HG02678 (cell line): ENCODE data around the gene DIS3L2.

Source experiments
- ATAC-seq: cut with Tn5 transposase; IDR thresholded peaks from one replicate; pipeline ENCODE4 v1.9.1; 2021; ENCODE audit warnings: mild to moderate bottlenecking, moderate library complexity; ENCODE audit not compliant: unreplicated experiment

The DIS3L2 gene

DNA sequence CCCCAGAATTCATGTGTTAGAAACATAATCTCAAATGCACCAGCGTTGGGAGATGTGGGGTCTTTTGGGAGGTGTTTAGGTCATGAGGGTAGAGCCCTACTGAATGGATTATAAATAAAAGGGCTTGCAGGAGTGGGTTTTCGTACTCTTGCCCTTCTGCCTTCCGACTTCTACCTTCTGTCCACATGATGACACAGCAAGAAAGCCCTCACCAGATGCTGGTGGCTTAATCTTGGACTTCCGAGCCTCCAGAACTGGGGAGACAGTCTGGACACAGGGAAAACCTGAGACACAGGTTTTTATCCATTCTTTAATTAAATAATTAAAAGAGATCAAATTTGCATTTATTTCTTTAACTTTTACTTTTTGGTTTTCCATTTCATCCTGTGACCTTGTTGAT lies 87.8 kb downstream of the DIS3L2 start:
- no peak for ATAC-seq

DNA sequence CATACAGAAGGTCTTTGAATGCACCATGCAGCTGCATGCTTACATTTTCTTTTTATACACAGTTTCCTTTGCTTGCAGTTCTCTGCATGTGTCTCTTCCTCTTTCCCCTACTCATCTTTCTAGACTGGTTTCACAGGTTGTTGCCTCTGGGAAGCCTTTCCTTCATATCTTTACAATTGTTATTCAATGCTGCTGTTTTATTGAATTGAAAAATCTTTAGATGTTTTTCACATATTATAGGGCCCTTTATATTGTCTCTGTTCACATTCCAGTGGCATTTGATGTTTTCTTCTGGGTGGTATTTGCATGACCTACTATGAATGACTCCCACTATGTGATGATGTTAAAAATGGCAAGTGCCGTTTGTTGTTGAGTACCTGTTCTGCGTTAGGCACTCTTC lies 91.1 kb downstream of the DIS3L2 start:
- ATAC-seq = no peak

DNA sequence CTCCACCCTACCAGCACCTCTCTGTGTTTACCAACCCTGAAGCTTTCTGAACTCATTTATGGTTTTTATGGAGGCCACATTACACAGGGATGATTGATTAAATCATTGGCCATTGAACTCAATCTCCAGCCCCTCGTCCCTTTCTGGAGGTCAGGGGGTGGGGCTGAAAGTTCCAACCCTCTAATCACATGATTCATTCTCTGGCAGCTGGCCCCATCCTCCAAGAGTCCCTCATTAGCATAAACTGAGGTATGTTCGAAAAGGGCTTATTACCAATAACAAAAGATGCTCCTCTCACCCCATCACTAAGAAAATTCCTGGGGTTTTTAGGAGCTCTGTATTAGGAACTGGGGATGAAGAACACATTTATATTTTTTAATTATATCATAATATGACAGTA lies 92.3 kb downstream of the DIS3L2 start:
- no peak for ATAC-seq

DNA sequence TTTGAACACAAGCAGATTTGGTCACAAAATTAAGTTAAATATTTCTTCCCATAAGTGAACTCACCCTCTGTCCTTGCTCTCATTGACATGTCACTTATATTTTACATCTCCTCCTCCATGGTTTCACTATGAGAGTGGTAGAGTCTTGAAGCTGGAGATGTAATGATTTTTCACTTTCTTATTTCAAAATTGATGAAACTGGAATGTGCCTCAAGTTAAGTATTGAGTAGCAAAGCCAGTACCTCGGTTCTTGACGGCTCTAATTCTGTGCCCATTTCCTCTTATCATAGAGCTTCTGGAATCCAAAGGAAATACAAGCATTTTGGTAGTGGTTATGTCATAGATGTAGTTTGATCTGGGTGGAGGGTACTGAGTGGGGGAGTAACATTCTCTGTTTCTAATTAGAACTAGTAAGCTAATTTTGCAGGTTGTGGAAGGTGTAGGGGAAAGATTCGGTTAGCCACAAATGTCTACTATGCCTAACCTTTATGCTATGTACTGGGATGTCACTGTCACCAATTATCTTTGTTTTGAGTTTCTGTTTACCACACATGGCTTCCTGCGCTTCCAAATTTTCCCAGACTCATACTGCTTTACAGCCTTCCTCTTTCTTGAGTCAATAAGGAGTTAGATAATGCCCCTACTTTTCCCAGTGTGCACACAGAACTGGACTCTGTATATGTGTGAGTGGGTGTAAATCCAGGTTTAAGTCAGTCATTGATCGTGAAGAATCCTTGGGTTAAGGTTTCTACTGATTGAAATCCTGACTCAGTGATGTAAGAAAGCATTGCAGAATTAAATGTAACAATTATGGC lies 96.8 kb downstream of the DIS3L2 start:
- ATAC-seq = no peak

DNA sequence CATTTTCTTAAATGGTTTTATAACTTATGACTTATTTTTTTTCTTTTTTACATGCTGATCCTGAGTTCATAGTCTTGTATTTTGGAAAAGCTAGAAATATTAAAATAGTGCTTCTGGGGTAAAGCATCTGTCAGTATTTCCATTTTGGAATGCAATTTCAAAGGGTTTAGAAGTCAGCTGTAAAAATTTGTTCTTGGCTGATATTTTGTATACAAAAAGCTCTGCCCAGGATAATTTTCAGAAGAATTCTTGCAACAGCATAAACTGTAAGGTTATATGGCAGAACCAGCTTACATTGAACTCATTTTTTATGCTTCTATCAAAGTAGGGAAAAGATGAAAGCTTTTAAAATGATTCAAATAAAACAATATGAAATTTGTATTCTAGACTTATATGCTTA lies 97.4 kb downstream of the DIS3L2 start:
- ATAC-seq = no peak

DNA sequence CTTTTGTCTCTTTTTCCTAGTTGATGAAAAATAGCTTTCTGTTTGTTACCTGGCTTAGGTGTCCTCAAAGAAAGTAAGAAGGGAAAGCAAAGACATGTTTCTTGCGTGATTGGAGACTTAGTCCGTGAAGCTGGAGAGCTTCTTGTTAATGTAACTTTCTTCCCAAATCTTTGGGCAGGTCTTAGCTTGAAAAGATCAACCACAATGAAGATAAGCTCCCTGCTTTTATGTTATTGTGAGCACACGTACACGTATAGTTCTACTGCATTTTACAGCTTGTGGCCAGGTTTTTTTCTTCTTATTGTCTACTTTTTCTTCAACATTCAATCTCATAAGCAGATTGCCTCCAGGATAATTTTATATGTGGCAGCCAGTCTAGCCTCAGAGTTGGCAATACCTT lies 99.8 kb downstream of the DIS3L2 start:
- ATAC-seq = no peak

DNA sequence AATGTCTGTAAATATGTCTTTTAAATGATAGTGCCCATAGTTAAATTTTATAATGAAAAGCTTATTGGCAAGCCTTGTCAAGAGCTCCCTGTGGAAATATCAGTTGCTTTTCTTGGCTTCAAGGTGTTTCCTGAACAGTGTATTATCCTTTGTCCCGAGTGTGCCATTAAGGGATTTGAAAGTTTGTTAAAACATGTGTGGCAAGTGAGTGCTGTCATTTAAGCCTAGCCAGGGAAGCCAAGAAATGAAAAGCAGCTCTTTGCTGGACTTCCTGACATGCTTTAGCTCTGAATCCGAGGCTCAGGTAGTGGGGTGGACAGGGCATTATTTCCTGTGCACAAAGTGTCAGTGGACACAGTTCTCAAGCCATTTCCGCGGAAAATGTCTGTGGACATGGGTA lies 111.5 kb downstream of the DIS3L2 start:
- ATAC-seq = no peak

DNA sequence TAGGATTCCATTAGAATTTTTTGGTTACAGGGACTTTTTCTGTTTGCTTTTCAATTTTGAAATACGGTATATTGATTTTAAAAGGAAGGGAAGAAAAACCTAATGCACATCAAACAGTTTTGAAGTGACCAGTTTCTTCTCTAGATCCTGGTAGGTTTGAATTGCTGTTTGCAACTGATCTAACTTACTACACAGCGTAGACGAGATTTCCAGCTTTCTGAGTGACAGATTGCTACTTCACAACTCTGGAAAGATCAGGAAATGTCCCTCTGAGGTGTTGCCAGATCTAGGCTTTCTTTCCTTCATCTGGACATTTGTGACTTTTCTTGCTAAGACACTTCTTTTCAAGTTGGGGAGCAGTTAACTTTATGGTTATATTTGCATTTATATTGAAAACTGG lies 112.2 kb downstream of the DIS3L2 start:
- ATAC-seq = no peak

DNA sequence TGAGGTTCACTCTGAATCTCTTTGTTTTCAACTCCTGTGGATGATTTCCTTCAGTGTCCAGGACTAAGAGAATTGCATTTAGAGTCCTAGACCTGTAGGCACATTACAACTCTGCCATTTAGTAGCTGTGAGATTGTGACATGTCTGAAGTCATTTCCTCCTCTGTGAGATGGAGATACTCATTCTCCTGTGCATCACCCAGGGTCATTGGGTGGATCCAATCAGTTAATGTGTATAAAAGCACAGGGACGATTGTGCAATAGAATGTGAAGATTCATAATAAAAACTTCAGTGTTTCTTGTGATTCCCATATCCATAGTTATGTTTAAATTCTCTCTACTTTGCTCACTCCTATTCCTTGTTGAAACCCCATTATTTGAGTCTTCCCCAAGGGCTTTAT lies 113.6 kb downstream of the DIS3L2 start:
- no peak for ATAC-seq

DNA sequence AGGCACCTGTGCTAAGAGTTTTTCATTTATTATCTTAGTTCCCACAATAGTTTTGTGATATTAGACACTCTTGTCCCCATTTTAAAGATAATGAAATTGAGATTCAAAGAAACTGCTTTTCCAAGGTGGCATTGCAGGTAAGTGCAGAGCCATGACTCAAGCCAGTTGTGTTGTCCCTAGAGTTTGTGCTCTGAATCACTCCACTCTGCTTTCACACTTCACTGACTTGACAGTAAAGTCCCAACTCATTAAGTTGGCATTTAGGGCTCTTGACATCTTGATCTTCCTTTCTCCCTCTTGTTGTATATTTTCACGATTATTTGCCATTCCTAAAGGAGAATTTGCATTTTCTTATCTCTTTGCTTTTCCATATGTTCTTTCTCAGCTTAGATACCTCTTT lies 114.3 kb downstream of the DIS3L2 start:
- no peak for ATAC-seq

DNA sequence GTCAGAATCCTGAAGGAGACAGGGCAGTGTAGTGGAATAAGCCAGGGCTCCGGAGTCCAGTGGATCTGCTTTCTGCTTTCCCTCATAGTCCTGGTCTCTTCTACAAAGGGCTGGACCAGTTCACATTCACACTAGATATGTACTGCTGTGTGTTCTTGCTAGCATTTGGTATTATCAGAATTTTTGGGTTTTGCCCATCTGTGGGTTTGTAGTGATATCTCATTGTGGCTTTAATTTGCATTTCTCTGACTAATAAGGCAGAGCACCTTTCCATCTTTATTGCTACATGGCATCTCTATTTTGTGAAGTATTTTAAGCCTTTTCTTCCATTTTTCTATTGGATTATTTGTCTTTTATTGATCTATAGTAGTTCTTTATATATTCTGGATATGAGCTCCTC lies 114.8 kb downstream of the DIS3L2 start:
- no peak for ATAC-seq

DNA sequence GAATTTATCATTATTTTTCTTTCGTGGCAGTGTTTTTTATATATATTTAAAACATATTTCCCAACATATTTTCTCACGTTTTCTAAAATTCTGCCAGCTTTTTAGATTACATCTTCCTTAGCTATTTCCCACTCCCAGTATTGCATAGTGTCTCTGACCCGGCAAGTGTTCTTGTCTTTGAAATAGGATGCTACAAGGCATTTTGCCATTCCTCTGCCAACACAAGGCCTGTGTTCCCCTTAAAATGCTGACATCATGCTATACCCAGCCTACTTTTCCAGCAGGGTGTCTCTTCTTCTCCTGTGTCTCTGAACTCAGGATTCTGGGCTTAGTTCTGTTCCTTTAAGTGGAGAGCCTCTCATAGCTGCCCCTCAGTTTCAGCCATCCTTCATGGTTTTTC lies 115.2 kb downstream of the DIS3L2 start:
- no peak for ATAC-seq

DNA sequence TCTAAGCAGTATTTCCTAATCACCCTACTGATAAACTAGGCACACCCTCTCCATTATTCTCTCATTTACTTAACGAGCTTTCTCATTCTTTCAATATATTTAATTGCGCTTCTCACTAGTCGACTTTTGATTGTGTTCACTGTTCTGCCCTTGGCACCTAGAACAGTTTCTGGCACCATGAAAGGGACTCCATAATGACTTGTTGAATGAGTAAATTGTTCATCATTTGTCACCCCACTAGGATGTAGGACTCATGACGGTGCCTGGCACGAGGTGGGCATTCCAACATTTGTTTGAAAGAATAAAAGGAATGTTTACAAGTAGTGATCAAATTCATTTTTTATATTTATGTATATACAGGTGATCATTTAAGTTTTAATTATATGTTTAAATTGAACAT lies 123.7 kb downstream of the DIS3L2 start:
- ATAC-seq = no peak

DNA sequence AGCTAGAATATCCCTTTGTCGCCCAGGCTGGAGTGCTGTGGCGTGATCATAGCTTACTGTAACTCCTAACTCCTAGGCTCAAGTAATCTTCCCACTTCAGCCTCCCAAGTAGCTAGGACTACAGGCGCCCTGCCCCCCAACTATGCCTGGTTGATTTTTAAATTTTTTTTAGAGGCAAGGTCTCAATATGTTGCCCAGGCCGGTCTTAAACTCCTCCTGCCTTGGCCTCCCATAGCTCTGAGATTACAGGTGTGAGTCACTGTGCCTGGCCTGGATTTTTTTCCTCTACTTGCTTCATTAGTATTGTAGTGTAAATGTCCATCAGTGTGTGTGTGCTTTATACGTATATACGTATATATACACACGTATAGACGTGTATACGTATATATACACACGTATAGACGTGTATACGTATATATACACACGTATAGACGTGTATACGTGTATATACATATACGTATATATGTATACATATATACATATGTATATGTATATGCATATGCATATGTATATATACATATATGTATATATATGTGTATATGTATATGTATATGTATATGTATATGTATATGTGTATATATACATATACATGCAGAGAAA lies 124.4 kb downstream of the DIS3L2 start:
- ATAC-seq = no peak

DNA sequence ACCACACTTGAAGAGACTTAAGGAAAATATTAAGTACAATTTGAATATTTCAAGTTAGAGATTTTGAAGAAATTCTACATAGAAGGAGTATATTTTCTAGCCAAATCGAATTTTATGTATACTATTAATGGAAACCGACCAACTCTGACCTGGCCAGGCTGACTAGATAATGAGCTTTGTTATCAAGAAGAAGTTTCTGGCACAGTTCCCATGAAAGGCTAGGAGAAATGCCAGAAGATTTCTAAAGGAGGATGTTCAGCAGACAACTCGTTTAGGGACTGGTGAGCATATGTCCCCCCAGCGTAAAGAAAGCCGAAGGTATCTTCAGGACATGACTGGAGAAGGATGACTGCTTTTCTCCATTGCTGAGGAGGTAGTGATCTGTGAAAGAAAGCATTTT lies 127.3 kb downstream of the DIS3L2 start:
- no peak for ATAC-seq

DNA sequence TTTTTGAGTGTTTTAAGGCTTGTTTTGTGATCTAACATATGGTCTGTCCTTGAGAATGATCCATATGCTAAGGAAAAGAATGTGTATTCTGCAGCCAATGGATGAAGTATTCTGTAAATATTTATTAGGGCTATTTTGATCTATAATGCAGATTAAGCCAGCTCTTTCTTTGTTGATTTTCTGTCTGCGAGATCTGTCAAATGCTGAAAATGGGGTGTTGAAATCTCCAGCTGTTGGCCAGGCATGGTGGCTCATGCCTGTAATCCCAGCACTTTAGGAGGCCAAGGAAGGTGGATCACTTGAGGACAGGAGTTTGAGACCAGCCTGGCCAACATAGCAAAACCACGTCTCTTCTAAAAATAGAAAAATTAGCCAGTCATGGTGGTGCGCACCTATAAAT lies 132.7 kb downstream of the DIS3L2 start:
- ATAC-seq = no peak

DNA sequence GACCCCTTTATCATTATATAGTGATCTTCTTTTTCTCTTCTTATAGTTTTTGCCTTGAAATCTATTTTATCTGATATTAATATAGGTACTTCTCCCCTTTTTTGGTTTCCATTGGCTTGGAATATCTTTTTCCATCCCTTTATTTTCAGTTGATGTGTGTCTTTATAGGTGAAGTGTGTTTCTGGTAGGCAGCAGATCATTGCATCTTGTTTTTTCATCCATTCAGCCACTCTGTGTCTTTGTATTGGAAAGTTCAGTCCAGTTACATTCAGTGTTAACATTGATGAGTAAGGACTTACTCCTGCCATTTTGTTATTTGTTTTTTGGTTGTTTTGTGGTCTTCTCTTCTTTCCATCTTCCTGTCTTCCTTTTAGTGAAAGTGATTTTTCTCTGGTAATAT lies 133.4 kb downstream of the DIS3L2 start:
- no peak for ATAC-seq

DNA sequence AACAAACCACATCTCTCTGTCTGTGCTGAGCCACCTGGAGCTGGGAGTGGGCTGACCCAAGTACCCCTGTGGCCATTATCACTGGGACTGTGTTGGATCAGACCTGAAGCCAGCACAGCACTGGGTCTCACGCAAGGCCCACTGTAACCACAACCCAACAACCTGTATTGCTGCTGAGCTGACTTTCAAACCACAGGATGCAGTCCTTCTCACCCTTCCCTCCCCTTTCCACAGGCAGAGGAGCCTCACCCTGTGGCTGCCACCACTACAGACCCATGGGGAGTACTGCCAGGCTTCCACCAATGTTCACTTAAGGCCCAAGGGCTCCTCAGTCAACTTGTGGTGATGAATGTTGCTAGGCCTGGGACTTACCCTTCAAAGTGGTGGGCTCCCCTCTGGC lies 135.7 kb downstream of the DIS3L2 start:
- no peak for ATAC-seq

DNA sequence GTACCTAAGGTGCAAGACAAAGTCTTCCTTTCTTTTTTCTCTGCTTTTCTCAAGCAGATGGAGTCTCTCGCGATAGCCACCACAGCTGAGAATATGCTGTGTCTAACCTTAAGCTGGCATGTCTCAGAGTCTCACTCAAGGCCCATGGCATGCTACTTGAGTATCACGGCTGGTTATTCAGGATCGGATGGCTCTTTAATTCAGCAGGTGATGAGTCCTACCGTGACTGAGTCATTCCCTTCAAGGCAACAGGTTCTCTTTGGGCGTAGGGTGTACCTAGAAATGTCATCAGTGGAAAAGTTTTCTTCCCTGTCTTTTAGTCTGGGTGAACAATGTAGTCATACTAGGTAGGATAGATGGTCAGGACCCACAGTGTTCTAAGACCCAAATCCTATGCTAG lies 136.2 kb downstream of the DIS3L2 start:
- ATAC-seq = no peak

DNA sequence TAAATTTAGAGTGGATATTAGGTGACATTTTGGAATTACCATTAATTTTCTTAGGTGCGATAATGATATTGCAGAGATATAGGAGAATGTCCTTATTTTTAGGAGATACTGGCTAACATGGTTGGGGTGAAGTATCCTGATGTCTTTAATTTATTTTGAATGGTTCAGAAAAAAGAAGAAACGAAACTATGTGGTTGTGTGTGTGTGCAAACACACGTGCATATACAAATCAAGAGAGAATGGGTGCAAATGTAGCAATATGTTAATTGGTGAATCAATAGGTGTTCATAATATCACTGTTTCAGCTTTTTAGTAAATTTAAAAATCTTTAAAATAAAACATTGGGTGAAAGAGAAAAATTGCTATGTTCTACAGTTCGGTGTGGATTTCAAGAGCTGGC lies 140.9 kb downstream of the DIS3L2 start:
- no peak for ATAC-seq

DNA sequence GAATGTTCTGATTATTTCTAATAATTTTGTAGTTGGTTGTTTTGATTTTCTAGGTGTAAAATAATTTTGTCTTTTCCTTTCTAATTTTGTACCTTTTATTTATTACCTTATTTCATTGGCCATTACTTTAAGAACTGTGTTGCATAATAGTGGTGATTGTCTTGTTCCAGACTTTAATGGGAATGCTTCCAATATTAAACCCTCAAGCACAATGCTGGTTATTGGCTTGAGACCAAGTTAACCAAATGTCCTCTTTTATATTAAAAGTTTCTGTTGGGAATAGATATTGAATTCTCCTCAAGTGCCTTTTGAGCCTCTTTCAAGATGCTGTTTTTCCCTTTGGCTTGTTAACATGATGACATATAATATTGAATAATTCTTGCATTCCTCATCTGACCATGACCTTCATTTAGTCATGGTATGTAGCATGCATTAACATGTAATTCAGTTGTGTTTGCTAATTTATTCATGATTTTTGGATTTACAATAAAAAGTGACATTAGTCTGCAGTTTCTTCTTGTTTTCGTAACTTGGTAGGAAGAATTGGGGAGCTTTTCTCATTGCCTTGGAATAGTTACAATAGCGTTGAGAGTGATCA lies 141.7 kb downstream of the DIS3L2 start:
- no peak for ATAC-seq

DNA sequence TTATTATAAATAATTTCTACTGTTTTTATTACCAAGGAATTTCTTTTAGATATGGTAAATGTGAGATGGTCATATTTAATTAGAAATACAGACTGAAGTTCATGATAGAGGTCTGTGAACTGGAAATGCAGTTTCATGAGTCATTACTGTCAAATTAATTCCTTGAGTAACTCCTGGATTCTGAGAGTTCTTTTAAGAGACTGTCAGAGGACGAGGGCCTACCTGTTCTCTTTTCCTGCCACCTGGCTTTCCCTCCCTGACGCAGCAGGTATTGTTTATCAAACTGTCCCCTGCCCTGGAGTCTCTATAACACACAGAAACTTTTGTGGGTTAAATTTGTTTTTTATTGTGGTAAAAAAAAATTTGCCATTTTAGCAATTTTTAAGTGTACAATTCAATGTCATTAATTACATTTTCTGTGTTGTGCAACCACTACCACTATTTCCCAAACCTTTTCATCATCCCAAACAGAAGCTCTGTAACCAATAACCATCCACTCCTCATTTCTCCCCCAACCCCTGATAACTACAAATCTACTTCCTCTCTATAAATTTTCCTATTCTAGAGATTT lies 142.6 kb downstream of the DIS3L2 start:
- no peak for ATAC-seq
